Heart left ventricle (tissue), 13 donors: ENCODE data around the gene HS3ST1.

Experiments used
- POLR2A ChIP-seq, 2 donors: fragments of 450-650 bp; IDR thresholded peaks; one replicate each; pipeline ENCODE4 v1.6.1; 2017; ENCODE audit warnings: antibody characterized with exemption in 2 of 2, mild to moderate bottlenecking in 2 of 2, moderate library complexity in 2 of 2
- TF ChIP-seq, protein P1 (sequence below), 12 donors: fragments of 200-600 bp; sonication (generic) in 4 of 12; IDR thresholded peaks; one replicate each; pipeline versions ENCODE4 v1.5.0 to v1.8.0; 2018 to 2022; ENCODE audit warnings: antibody characterized with exemption in 12 of 12, mild to moderate bottlenecking in 5 of 12
- donor health status: ischemic (EF 13 %, LVEDD 7.1; RV severe dilation, severe dysfunction).
- donor health status: DM: no; HTN: yes; CAD: no.
- donor health status: DM: no; HTN: no; CAD: no.
- donor health status: ischemic (EF 25% LVEDD 6.9; RV normal size, moderate dysfunction).
- donor health status: ischemic (EF 25% LVEDD 5.7; RV mildly dilated, moderate dysfunction).
- donor health status: ischemic (EF 35%, LVEDD 5.7; RV mildly dilated, moderate dysfunction).
- donor health status: nonischemic (EF 11% LVEDD 7.7; RV severe dilation, severe dysfunction).
- donor health status: DM: yes; HTN: yes; CAD: no.
- donor health status: PGD.
- donor health status: ischemic (EF 29% LVEDD 5.4; RV normal size, mild dysfunction).
- donor health status: nonischemic (EF 23%, LVEDD 6.1; RV moderate dilation, normal function).

- TF ChIP-seq, protein P1, sequence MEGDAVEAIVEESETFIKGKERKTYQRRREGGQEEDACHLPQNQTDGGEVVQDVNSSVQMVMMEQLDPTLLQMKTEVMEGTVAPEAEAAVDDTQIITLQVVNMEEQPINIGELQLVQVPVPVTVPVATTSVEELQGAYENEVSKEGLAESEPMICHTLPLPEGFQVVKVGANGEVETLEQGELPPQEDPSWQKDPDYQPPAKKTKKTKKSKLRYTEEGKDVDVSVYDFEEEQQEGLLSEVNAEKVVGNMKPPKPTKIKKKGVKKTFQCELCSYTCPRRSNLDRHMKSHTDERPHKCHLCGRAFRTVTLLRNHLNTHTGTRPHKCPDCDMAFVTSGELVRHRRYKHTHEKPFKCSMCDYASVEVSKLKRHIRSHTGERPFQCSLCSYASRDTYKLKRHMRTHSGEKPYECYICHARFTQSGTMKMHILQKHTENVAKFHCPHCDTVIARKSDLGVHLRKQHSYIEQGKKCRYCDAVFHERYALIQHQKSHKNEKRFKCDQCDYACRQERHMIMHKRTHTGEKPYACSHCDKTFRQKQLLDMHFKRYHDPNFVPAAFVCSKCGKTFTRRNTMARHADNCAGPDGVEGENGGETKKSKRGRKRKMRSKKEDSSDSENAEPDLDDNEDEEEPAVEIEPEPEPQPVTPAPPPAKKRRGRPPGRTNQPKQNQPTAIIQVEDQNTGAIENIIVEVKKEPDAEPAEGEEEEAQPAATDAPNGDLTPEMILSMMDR (IDR thresholded peaks at IDR 0.05) = no peak
- TF ChIP-seq POLR2A (IDR thresholded peaks at IDR 0.05) = no peak
Observed at GRCh38 chr4:11471046-11471441, 42.4 kb upstream of the HS3ST1 start.
